Activated CD8-positive, alpha-beta T cell treated with anti-CD3 and anti-CD28 coated beads for 36 hours (primary cell): ENCODE results near the gene SLC26A1. TPM values are rescaled to one million over a fixed set of nuclear protein-coding genes. Genes with fewer than 3 reads are reported as not detected.

Experiments
- ATAC-seq: fragments of 200-7000 bp; cut with Tn5 transposase; one replicate; pipeline ENCODE4 v1.10.0; 2021; ENCODE audit warnings: mild to moderate bottlenecking, moderate library complexity
- CTCF ChIA-PET: fragments of 350-600 bp; sonication (Branson Sonifier 250); formaldehyde crosslinking; loops from one replicate; lab custom pipeline; 2021; ENCODE audit warnings: antibody characterized with exemption; lab: Charles Lee
- POLR2A ChIA-PET: fragments of 350-600 bp; sonication (Branson Sonifier 250); formaldehyde crosslinking; loops from one replicate; lab custom pipeline; 2021; ENCODE audit warnings: antibody characterized with exemption; lab: Charles Lee
- DNase-seq: peaks from one replicate; pipeline ENCODE4 v3.0.0-alpha.2; 2020
- H3K27ac Mint-ChIP-seq: one replicate; pipeline ENCODE4 v1.8.0; 2021; ENCODE audit warnings: mild to moderate bottlenecking, mixed read lengths
- H3K27me3 Mint-ChIP-seq: one replicate; pipeline ENCODE4 v1.8.0; 2021; ENCODE audit warnings: mixed read lengths
- H3K36me3 Mint-ChIP-seq: one replicate; pipeline ENCODE4 v1.8.0; 2021; ENCODE audit warnings: low read depth, mixed read lengths
- H3K4me1 Mint-ChIP-seq: one replicate; pipeline ENCODE4 v1.8.0; 2021; ENCODE audit warnings: low read depth, mixed read lengths
- H3K4me3 Mint-ChIP-seq: one replicate; pipeline ENCODE4 v1.8.0; 2021; ENCODE audit warnings: mild to moderate bottlenecking, moderate library complexity, mixed read lengths
- H3K9me3 Mint-ChIP-seq: one replicate; pipeline ENCODE4 v1.8.0; 2021; ENCODE audit warnings: mixed read lengths
- intact Hi-C: fragments of 100-400 bp; cut with micrococcal nuclease; formaldehyde crosslinking; loops from one replicate; pipeline ENCODE4 v1.10.0; 2022
- total RNA-seq, 2 experiments: library from RNA; stranded (reverse); gene quantifications; one replicate each; pipeline ENCODE4 v1.2.3, GENCODE V29; 2021
- TF ChIP-seq, protein P1 (sequence below): fragments of 200-600 bp; IDR thresholded peaks from one replicate; pipeline ENCODE4 v1.8.0; 2022; ENCODE audit warnings: antibody characterized with exemption, mild to moderate bottlenecking

The SLC26A1 gene
- total RNA-seq, 2 experiments from 2014 or later, result 0.27 TPM; not detected in 1

DNA sequence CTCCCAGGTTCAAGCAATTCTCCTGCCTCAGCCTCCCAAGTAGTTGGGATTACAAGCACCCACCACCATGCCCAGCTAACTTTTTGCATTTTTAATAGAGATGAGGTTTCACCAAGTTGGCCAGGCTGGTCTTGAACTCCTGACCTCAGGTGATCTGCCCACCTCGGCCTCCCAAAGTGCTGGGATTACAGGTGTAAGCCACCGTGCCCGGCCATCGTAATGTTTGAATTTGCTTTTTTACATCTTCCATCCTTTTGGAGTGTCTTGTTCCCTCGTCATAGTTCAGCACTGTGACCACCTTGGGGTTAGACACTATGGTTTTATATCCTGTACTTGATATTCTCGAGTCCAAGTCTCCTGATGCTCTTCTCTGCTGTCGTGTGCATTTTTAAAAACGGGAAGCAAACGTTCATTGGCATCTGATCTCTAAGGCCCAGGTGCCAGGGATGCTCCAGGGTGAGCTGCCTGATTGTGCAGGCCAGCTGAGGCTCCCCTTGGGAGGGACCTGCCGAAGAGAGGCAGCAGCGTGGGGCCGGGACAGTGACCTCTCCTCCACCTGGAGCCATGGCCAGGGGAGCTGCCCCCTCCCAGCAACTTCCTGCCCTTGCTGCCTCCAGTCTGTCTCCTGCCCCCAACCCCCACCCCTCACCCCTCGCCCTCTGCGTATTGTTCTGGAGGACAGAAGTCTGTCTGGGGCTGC is 36.5 kb downstream of the SLC26A1 start:
- Mint-ChIP-seq H3K36me3 (peaks cover 3% of the 10 kb centered on the region), H3K4me3 (no peak overlapping the region), H3K4me1 (no peaks in the 10 kb centered on the region), H3K27ac (no peak overlapping the region), H3K9me3 (no peaks in the 10 kb centered on the region), H3K27me3 (no peaks in the 10 kb centered on the region)
- ChIA-PET POLR2A (interaction anchor here (0.6 kb wide), 1 partner anchor 92 kb away, joined by 3 read pairs; no protein-coding TSS in a partner anchor), CTCF (no interaction called here)
- intact Hi-C loops, result no loop called here
- DNase-seq, result no peak
- TF ChIP-seq, protein P1, sequence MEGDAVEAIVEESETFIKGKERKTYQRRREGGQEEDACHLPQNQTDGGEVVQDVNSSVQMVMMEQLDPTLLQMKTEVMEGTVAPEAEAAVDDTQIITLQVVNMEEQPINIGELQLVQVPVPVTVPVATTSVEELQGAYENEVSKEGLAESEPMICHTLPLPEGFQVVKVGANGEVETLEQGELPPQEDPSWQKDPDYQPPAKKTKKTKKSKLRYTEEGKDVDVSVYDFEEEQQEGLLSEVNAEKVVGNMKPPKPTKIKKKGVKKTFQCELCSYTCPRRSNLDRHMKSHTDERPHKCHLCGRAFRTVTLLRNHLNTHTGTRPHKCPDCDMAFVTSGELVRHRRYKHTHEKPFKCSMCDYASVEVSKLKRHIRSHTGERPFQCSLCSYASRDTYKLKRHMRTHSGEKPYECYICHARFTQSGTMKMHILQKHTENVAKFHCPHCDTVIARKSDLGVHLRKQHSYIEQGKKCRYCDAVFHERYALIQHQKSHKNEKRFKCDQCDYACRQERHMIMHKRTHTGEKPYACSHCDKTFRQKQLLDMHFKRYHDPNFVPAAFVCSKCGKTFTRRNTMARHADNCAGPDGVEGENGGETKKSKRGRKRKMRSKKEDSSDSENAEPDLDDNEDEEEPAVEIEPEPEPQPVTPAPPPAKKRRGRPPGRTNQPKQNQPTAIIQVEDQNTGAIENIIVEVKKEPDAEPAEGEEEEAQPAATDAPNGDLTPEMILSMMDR, result no peak
- ATAC-seq, result no peak

DNA sequence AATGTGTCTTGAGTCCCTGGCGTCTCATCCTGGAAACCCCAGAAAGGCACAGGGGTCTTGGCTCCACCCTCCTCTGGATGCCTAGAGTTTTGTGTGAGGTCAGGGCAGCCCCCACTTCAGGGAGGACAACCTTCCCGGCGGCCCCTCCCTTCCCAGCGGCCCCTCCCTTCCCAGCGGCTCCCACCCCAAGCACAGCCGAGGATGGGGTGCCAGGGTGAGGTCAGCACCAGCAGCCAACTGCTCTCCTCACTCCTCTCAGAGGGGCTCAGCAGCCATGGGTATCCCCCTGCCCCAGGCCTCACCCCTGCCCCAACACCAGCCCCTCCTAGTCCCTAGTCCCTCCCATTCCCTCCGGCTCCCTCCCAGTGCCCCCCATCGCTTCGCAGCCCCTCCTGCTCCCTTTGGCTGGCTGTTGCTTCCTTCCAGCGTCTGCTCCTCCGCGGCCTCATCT is 37.2 kb downstream of the SLC26A1 start:
- ChIA-PET CTCF (no interaction called here), POLR2A (no interaction called here)
- Mint-ChIP-seq H3K4me1 (no peaks in the 10 kb centered on the region), H3K4me3 (no peak overlapping the region), H3K36me3 (peaks cover 3% of the 10 kb centered on the region), H3K9me3 (no peaks in the 10 kb centered on the region), H3K27me3 (no peaks in the 10 kb centered on the region), H3K27ac (no peak overlapping the region)
- intact Hi-C loops, result no loop called here
- TF ChIP-seq, protein P1, result no peak
- DNase-seq, result no peak
- ATAC-seq, result no peak

DNA sequence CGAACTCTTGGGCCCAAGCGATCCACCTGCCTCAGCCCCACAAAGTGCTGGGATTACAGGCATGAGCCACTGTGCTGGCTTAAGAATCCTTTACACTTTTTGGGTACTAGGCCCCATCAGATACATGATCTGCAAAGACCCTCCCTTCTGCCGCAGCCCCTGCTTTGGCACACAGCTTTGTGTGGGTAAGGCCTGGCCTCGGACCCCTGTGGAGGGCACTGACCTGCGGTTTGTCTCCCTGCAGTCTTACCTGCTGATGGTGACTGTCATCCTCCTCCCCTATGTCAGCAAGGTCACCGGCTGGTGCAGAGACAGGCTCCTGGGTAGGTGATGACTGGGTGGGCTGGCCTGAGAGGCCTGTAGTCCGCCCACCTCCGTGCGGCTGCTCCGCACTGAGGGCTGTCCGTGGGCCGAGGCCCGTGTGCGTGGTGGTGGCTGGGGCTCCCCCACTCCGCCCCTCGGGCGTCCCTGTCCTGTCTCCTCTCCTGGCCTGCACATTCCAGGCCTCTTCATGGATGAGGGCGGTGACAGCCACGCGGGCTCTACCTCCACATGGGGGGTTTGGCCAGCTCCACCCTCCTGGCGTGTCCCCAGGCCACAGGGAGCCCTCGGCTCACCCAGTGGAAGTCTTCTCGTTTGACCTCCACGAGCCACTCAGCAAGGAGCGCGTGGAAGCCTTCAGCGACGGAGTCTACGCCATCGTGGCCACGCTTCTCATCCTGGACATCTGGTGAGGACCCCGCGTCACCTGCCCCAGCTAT is 37.9 kb downstream of the SLC26A1 start:
- Mint-ChIP-seq H3K4me3 (no peak overlapping the region), H3K27me3 (no peaks in the 10 kb centered on the region), H3K4me1 (no peaks in the 10 kb centered on the region), H3K27ac (no peak overlapping the region), H3K36me3 (peaks cover 3% of the 10 kb centered on the region), H3K9me3 (no peaks in the 10 kb centered on the region)
- intact Hi-C loops, result no loop called here
- no peak for DNase-seq
- TF ChIP-seq, protein P1, result no peak
- CTCF ChIA-PET, result no interaction called here
- no peak for ATAC-seq
- POLR2A ChIA-PET, result no interaction called here

DNA sequence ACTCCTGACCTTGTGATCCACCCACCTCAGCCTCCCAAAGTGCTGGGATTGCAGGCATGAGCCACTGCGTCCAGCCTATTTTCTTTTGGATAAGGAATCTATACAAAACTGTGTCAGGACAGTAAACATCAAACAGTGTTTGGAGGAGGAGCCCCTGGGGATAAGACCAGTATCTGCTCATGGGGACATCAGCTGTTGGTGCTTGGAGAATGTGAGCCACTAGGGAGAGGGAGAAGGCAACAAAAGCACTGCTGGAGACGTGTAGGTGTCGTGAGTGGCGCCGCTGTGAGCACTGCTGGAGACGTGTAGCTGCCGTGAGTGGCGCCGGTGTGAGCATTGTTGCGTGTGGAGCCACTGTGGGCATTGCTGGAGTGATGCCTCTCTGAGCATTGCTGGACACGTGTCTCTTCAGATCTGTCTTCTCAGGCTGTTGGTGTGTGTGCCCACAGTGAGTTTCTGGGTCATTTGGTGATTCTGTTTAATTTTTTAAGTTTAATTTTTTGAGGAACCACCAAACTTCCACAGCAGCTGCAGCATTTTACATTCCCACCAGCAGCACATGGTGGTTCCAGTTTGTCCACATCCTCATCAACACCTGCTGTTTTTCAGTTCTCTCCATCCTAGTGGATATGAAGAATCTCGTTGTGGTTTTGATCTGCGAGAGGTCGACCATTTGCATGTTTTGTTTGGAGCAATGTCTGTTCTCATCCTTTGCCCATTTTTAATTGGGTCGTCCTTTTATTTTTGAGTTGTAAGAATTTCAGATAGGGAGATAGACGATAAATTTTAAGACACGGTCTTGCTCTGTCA is 38.8 kb downstream of the SLC26A1 start:
- Mint-ChIP-seq H3K4me3 (no peak overlapping the region), H3K27me3 (no peaks in the 10 kb centered on the region), H3K9me3 (no peaks in the 10 kb centered on the region), H3K36me3 (peaks cover 3% of the 10 kb centered on the region), H3K4me1 (no peaks in the 10 kb centered on the region), H3K27ac (no peak overlapping the region)
- ATAC-seq (no peak), DNase-seq (no peak)
- intact Hi-C loops, result no loop called here
- TF ChIP-seq, protein P1, result no peak
- POLR2A ChIA-PET, result interaction anchor here (1.9 kb wide), 1 partner anchor 22 kb away, joined by 4 read pairs; the partner anchor contains the start of genes GAK and TMEM175
- CTCF ChIA-PET, result no interaction called here
